Mesothelial cell of epicardium (in vitro differentiated cells): ENCODE data around the gene HELQ. TPM values are rescaled to one million over a fixed set of nuclear protein-coding genes. Genes with fewer than 3 reads are reported as not detected.

Source experiments
- DNase-seq, 2 experiments: peaks; one replicate each; pipeline ENCODE4 v3.0.0; 2021; ENCODE audit warnings: low spot score in 2 of 2; ENCODE audit not compliant: unreplicated experiment in 2 of 2
- H3K27ac Mint-ChIP-seq: 2 replicates; pipeline ENCODE4 v1.8.0; 2021; ENCODE audit warnings: mixed read lengths
- H3K27me3 Mint-ChIP-seq: 2 replicates; pipeline ENCODE4 v1.8.0; 2021; ENCODE audit warnings: low read depth, mixed read lengths
- H3K36me3 Mint-ChIP-seq: 2 replicates; pipeline ENCODE4 v1.8.0; 2021; ENCODE audit warnings: mixed read lengths
- H3K4me1 Mint-ChIP-seq: 2 replicates; pipeline ENCODE4 v1.8.0; 2021; ENCODE audit warnings: mixed read lengths
- H3K4me3 Mint-ChIP-seq: 2 replicates; pipeline ENCODE4 v1.8.0; 2021; ENCODE audit warnings: mild to moderate bottlenecking, moderate library complexity, mixed read lengths
- H3K9me3 Mint-ChIP-seq: 2 replicates; pipeline ENCODE4 v1.8.0; 2021; ENCODE audit warnings: mixed read lengths
- total RNA-seq: library from RNA; stranded (reverse); gene quantifications from 3 replicates; pipeline ENCODE4 v1.2.1, GENCODE V29; 2021
- TF ChIP-seq, protein P1 (sequence below): fragments of 200-600 bp; sonication (generic); IDR thresholded peaks from one replicate; pipeline ENCODE4 v1.5.0; 2021; ENCODE audit warnings: antibody characterized with exemption; ENCODE audit not compliant: unreplicated experiment

Gene HELQ
- total RNA-seq, 1 donor from 2014 or later, result 13.7 TPM

DNA sequence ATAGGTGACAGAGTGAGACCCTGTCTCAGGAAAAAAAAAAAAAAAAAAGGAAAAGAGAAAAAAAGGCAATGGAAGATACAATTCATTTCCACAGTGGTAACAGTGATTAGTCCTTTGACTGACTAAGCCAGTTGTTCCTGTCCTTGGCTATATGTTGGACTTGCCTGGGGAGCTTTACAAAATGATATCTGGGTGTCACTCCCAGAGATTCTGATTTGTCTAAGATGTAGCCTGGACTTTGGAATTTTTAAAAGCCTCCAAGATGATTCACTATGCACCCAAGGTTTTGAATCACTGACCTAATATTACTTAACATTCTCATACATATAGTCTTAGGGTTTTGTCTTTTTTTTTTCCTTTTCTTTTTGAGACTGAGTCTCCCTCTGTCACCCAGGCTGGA is 16.9 kb downstream of the HELQ start:
- DNase-seq, result no peak
- H3K27me3 Mint-ChIP-seq, result no peaks in the 10 kb centered on the region
- TF ChIP-seq, protein P1, sequence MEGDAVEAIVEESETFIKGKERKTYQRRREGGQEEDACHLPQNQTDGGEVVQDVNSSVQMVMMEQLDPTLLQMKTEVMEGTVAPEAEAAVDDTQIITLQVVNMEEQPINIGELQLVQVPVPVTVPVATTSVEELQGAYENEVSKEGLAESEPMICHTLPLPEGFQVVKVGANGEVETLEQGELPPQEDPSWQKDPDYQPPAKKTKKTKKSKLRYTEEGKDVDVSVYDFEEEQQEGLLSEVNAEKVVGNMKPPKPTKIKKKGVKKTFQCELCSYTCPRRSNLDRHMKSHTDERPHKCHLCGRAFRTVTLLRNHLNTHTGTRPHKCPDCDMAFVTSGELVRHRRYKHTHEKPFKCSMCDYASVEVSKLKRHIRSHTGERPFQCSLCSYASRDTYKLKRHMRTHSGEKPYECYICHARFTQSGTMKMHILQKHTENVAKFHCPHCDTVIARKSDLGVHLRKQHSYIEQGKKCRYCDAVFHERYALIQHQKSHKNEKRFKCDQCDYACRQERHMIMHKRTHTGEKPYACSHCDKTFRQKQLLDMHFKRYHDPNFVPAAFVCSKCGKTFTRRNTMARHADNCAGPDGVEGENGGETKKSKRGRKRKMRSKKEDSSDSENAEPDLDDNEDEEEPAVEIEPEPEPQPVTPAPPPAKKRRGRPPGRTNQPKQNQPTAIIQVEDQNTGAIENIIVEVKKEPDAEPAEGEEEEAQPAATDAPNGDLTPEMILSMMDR, result no peak
- H3K36me3 Mint-ChIP-seq, result peaks cover 14% of the 10 kb centered on the region
- H3K4me3 Mint-ChIP-seq, result no peak overlapping the region
- no peaks in the 10 kb centered on the region for H3K4me1 Mint-ChIP-seq
- no peaks in the 10 kb centered on the region for H3K9me3 Mint-ChIP-seq
- H3K27ac Mint-ChIP-seq, result no peak overlapping the region

DNA sequence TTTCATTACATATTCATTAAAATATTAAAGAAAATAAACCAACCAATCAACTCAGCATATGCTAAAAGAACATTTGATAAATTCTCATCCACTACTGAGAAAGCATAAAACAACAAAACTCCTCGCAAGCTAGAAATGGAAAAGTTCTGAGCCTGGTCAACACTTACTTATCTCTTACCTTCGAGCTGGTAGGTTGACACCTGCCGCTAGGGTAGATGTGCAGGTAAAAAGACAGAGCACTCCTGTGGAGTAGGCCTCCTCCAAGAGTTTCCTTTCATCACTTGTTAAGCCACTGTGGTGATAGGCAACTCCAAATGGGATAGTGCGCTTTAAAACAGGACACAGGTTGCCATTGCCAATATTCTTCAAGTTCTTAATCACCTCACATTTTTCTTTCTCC is 18.9 kb downstream of the HELQ start:
- Mint-ChIP-seq H3K27ac (no peak overlapping the region), H3K36me3 (peaks cover 16% of the 10 kb centered on the region), H3K4me3 (no peak overlapping the region), H3K27me3 (no peaks in the 10 kb centered on the region), H3K9me3 (no peaks in the 10 kb centered on the region), H3K4me1 (no peaks in the 10 kb centered on the region)
- TF ChIP-seq, protein P1, result no peak
- no peak for DNase-seq

DNA sequence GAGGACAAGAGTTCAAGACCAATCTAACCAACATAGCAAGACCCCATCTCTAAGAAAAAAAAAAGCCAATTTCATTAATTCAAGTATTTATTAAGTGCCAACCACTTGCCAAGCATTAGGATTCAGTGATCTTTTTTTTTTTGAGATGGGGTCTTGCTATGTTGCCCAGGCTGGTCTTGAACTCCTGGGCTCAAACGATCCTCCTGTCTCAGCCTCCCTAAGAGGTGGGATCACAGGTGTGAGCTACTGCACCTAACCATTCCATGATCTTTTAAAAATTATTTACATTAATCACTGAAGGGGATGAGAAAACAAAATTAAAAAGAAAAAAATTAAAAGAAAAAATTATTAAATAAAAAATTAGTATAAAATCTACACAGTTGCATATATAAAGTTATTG is 24.4 kb downstream of the HELQ start:
- H3K27ac Mint-ChIP-seq, result no peak overlapping the region
- H3K9me3 Mint-ChIP-seq, result no peaks in the 10 kb centered on the region
- H3K4me1 Mint-ChIP-seq, result no peaks in the 10 kb centered on the region
- no peaks in the 10 kb centered on the region for H3K27me3 Mint-ChIP-seq
- DNase-seq, result no peak
- H3K36me3 Mint-ChIP-seq, result peaks cover 13% of the 10 kb centered on the region
- TF ChIP-seq, protein P1, result no peak
- no peak overlapping the region for H3K4me3 Mint-ChIP-seq

DNA sequence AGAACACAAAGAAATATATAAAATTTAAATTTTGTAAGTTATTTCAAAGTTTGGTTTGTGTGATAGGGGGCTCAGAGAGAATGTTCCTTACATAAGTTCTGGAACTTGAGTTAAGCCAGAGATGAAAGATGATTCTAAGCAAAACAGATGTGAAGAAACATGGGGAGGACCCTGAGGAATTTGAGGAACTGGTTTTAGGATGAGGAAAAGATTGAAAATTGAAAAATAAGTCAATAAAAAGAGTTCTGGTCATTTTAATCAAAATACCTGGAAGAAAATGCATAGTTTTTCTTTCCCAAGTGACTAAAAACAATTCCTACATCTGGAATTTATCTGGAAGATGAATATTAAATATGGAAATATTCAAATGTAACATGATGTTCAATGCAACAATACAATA is 37.4 kb downstream of the HELQ start:
- H3K4me3 Mint-ChIP-seq, result no peak overlapping the region
- H3K36me3 Mint-ChIP-seq, result peaks cover 17% of the 10 kb centered on the region
- H3K4me1 Mint-ChIP-seq, result peaks cover 16% of the 10 kb centered on the region
- TF ChIP-seq, protein P1, result no peak
- H3K9me3 Mint-ChIP-seq, result no peaks in the 10 kb centered on the region
- H3K27ac Mint-ChIP-seq, result no peak overlapping the region
- H3K27me3 Mint-ChIP-seq, result no peaks in the 10 kb centered on the region
- DNase-seq, result no peak

DNA sequence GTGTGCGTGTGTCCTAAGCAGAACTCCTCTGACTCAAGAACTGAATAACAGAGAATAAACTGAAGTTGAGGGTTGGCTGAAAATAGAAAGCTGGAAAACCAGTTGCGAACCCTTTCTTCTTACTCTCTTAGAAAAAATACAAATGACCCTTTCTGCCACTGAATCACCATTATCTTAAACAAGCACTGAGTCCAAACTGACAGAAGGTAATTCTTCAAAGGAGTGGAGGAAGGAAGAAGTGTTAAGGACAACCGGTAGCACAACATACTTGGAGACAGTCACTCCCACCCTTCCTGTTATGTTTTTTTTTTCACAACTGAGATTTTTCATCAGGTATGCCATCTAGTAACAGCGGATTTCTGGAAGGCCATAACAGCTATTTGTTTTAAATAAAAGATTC is 38.1 kb downstream of the HELQ start:
- H3K4me3 Mint-ChIP-seq, result no peak overlapping the region
- H3K27me3 Mint-ChIP-seq, result no peaks in the 10 kb centered on the region
- no peak for DNase-seq
- H3K9me3 Mint-ChIP-seq, result no peaks in the 10 kb centered on the region
- peaks cover 15% of the 10 kb centered on the region for H3K36me3 Mint-ChIP-seq
- TF ChIP-seq, protein P1, result no peak
- peak overlapping the region; percentile 78 for H3K27ac Mint-ChIP-seq
- H3K4me1 Mint-ChIP-seq, result peaks cover 20% of the 10 kb centered on the region

DNA sequence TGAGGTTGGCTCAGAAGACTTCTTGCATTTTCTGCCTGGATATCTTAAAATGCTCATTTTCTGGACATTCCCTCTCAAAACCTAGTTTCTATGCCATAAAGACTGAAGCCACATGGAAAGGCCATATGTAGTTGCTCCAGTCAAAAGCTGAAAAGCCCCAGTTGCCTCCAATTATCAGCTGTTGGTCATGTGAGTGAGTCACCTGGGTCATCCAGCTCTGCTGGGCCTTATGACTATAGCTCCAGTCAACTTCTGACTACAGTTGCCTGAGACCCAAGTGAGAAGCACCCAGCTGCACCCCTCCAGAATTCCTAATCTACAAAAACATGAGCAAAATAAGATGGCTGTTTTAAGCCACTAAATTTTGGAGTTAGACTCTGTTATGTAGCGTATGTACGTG is 41.9 kb downstream of the HELQ start:
- H3K4me3 Mint-ChIP-seq, result no peak overlapping the region
- H3K9me3 Mint-ChIP-seq, result no peaks in the 10 kb centered on the region
- DNase-seq, result no peak
- no peak overlapping the region for H3K27ac Mint-ChIP-seq
- no peaks in the 10 kb centered on the region for H3K27me3 Mint-ChIP-seq
- TF ChIP-seq, protein P1, result no peak
- H3K36me3 Mint-ChIP-seq, result peaks cover 11% of the 10 kb centered on the region
- H3K4me1 Mint-ChIP-seq, result peaks cover 22% of the 10 kb centered on the region
